K562 (cell line): Measurements from ENCODE around the gene ADAMTS14. TPM values are rescaled to one million over a fixed set of nuclear protein-coding genes. Genes with fewer than 3 reads are reported as not detected.
A peak's percentile ranks its signal among the peaks of the same experiment; 100 is the strongest.

Source experiments
- BHLHE40 ChIP-seq: IDR thresholded peaks from 2 replicates; pipeline ENCODE4 v1.6.1; 2011; ENCODE audit warnings: low read length, improper control_type of control experiment
- CHCHD3 ChIP-seq: fragments of 250-450 bp; sonication (Bioruptor Pico); IDR thresholded peaks from 2 replicates; pipeline ENCODE4 v2.1.2; 2022; ENCODE audit warnings: mild to moderate bottlenecking
- DIDO1 ChIP-seq: fragments of 450-650 bp; IDR thresholded peaks from 2 replicates; pipeline ENCODE4 v1.6.1; 2016; ENCODE audit warnings: low read depth, missing biosample characterization, missing genetic modification characterization
- DNMT1 ChIP-seq: fragments of 450-650 bp; IDR thresholded peaks from 2 replicates; pipeline ENCODE4 v1.6.1; 2016; ENCODE audit warnings: antibody characterized with exemption, mild to moderate bottlenecking
- E4F1 ChIP-seq: fragments of 250-450 bp; sonication (Bioruptor Pico); IDR thresholded peaks from 2 replicates; pipeline ENCODE4 v1.5.0; 2021; ENCODE audit warnings: mild to moderate bottlenecking, borderline replicate concordance
- FIP1L1 ChIP-seq: fragments of 200-400 bp; formaldehyde crosslinking; IDR thresholded peaks from 2 replicates; pipeline ENCODE4 v1.6.1; 2018; ENCODE audit warnings: mild to moderate bottlenecking, low read depth, low read length; ENCODE audit not compliant: poor library complexity, severe bottlenecking
- FOXA3 ChIP-seq, 2 experiments: fragments of 450-650 bp in 1 of 2; sonication (generic) in 1 of 2; formaldehyde crosslinking; IDR thresholded peaks in 1 of 2; conservative IDR thresholded peaks in 1 of 2; 2 replicates each; pipeline versions ENCODE4 v1.4.0 to v1.8.0; 2020 to 2022; ENCODE audit warnings: mild to moderate bottlenecking in 2 of 2, missing genetic modification reagents in 1 of 2
- FOXJ2 ChIP-seq: fragments of 200-800 bp; sonication (Bioruptor generic); IDR thresholded peaks from 2 replicates; pipeline ENCODE4 v1.6.1; 2016; ENCODE audit warnings: missing genetic modification characterization, missing compliant biosample characterization
- HDAC8 ChIP-seq: fragments of 450-650 bp; IDR thresholded peaks from 2 replicates; pipeline ENCODE4 v1.6.1; 2016; ENCODE audit warnings: mild to moderate bottlenecking, missing genetic modification characterization, moderate library complexity, missing compliant biosample characterization
- HMGN3 ChIP-seq: IDR thresholded peaks from 2 replicates; pipeline ENCODE4 v1.6.1; 2011; ENCODE audit warnings: borderline replicate concordance, low read depth, mild to moderate bottlenecking, mixed read lengths, low read length; ENCODE audit not compliant: insufficient read length; ENCODE audit errors: extremely low read depth
- HNRNPLL ChIP-seq: fragments of 200-400 bp; formaldehyde crosslinking; IDR thresholded peaks from 2 replicates; pipeline ENCODE4 v1.6.1; 2017; ENCODE audit warnings: low read length, low read depth, mild to moderate bottlenecking; ENCODE audit not compliant: poor library complexity, severe bottlenecking
- MTA2 ChIP-seq: fragments of 450-650 bp; IDR thresholded peaks from 2 replicates; pipeline ENCODE4 v1.6.1; 2016; ENCODE audit warnings: low read depth
- NCOA6 ChIP-seq: fragments of 450-650 bp; IDR thresholded peaks from 2 replicates; pipeline ENCODE4 v1.6.1; 2017; ENCODE audit warnings: mild to moderate bottlenecking
- PHB ChIP-seq: fragments of 250-450 bp; sonication (Bioruptor Pico); IDR thresholded peaks from 2 replicates; pipeline ENCODE4 v1.5.0; 2021
- POLR2G ChIP-seq: fragments of 200-400 bp; formaldehyde crosslinking; IDR thresholded peaks from 2 replicates; pipeline ENCODE4 v1.6.1; 2017; ENCODE audit warnings: low read depth, mild to moderate bottlenecking, antibody characterized with exemption, low read length, moderate library complexity
- PTRF ChIP-seq: fragments of 450-650 bp; IDR thresholded peaks from 2 replicates; pipeline ENCODE4 v1.6.1; 2016; ENCODE audit warnings: mild to moderate bottlenecking, missing genetic modification characterization, missing compliant biosample characterization
- TEAD4 ChIP-seq, 2 experiments: sonication (generic) in 1 of 2; formaldehyde crosslinking in 1 of 2; IDR thresholded peaks; 2 replicates each; pipeline versions ENCODE4 v1.6.1 to v1.8.0; 2012 to 2022; ENCODE audit warnings: borderline replicate concordance in 1 of 2, inconsistent platforms in 1 of 2, low read length in 1 of 2, mild to moderate bottlenecking in 1 of 2, missing genetic modification reagents in 1 of 2
- TOE1 ChIP-seq, 2 experiments: fragments of 450-650 bp in 1 of 2; sonication (generic) in 1 of 2; formaldehyde crosslinking in 1 of 2; IDR thresholded peaks; 2 replicates each; pipeline versions ENCODE4 v1.7.1 to v1.8.0; 2016 to 2022; ENCODE audit warnings: borderline replicate concordance in 2 of 2, mild to moderate bottlenecking in 2 of 2, antibody characterized with exemption in 1 of 2, inconsistent platforms in 1 of 2, low read depth in 1 of 2, missing genetic modification reagents in 1 of 2, moderate library complexity in 1 of 2
- WHSC1 ChIP-seq: IDR thresholded peaks from one replicate; pipeline ENCODE4 v1.6.1; 2012; ENCODE audit warnings: low read length, control low read depth, inconsistent platforms
- YBX1 ChIP-seq: fragments of 450-650 bp; IDR thresholded peaks from 2 replicates; pipeline ENCODE4 v1.7.1; 2016; ENCODE audit warnings: mild to moderate bottlenecking
- ZFPM2 ChIP-seq: fragments of 250-450 bp; sonication (Bioruptor Pico); IDR thresholded peaks from 2 replicates; pipeline ENCODE4 v1.5.1; 2022; ENCODE audit warnings: mild to moderate bottlenecking
- ZNF23 ChIP-seq: fragments of 250-450 bp; sonication (Bioruptor Pico); IDR thresholded peaks from 2 replicates; pipeline ENCODE4 v1.4.0; 2020; ENCODE audit warnings: mild to moderate bottlenecking
- ZNF324 ChIP-seq: fragments of 250-450 bp; sonication (Bioruptor Pico); IDR thresholded peaks from 2 replicates; pipeline ENCODE4 v1.4.0; 2020; ENCODE audit warnings: mild to moderate bottlenecking
- ZNF644 ChIP-seq: fragments of 200-800 bp; sonication (Bioruptor generic); IDR thresholded peaks from 2 replicates; pipeline ENCODE4 v1.6.1; 2016; ENCODE audit warnings: low read depth, missing genetic modification characterization, missing compliant biosample characterization
- ZNF780A ChIP-seq: fragments of 250-450 bp; sonication (Bioruptor Pico); IDR thresholded peaks from 2 replicates; pipeline ENCODE4 v1.5.0; 2021; ENCODE audit warnings: mild to moderate bottlenecking
- polyA plus RNA-seq, 8 experiments: library from polyadenylated mRNA; depleted of rRNA in 4 of 8; stranded (reverse) in 5 of 8; unstranded in 3 of 8; fragments of >200 nt; fragmentation: Nextera tagmentation in 2 of 8; fragmentation: Illumina TruSeq in 1 of 8; extraction: Ambion mirVana in 2 of 8; extraction: Trizol in 1 of 8; gene quantifications; 2 replicates each; pipeline versions ENCODE4 v1.2.1 to v1.2.3, GENCODE V29; 2011 to 2014; ENCODE audit warnings: inconsistent platforms in 1 of 8, missing spikeins in 1 of 8
- total RNA-seq, 7 experiments: library from RNA; depleted of rRNA in 6 of 7; stranded (reverse); fragments of >200 nt in 6 of 7; fragmentation: Illumina TruSeq in 2 of 7; extraction: Trizol in 2 of 7; gene quantifications; 2 replicates each; pipeline versions ENCODE4 v1.2.1 to v1.2.3, GENCODE V29; 2011 to 2021; ENCODE audit warnings: low replicate concordance in 1 of 7
- TF ChIP-seq, protein P1 (sequence below): fragments of 250-450 bp; sonication (Bioruptor Pico); IDR thresholded peaks from 2 replicates; pipeline ENCODE4 v1.4.0; 2020; ENCODE audit warnings: mild to moderate bottlenecking, moderate library complexity

ADAMTS14 gene
- total and polyA plus RNA-seq, 9 of the 15 experiments (the other 6 are each of a cell fraction or from before 2014, with no cell fraction given), result 0.04 to 37.4 (median 15.9) TPM

DNA sequence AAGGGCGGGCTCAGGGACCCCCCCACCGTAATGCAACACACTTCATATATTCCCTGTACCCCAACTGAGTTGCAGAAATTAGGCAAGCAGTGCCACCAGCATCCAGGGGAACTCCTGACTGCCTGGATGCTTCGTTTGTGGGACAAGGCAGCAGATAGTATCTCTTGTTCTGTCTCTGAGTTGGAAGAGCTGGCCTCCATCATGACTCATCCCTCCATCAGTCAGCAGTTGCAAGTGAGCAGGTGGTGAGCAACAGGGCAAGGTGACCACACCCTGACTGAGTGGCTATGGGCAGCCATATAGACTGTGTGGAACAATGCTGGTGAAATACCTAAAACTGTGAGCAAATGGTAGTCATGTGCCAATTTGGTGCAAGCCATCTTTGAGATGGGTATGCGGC lies 22.8 kb upstream of the ADAMTS14 start (continued):
- TF ChIP-seq, protein P1, sequence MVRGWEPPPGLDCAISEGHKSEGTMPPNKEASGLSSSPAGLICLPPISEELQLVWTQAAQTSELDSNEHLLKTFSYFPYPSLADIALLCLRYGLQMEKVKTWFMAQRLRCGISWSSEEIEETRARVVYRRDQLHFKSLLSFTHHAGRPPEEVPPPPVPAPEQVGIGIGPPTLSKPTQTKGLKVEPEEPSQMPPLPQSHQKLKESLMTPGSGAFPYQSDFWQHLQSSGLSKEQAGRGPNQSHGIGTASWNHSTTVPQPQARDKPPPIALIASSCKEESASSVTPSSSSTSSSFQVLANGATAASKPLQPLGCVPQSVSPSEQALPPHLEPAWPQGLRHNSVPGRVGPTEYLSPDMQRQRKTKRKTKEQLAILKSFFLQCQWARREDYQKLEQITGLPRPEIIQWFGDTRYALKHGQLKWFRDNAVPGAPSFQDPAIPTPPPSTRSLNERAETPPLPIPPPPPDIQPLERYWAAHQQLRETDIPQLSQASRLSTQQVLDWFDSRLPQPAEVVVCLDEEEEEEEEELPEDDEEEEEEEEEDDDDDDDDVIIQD, result no peak
- no peak for TF ChIP-seq PHB (CRISPR knock-in tag)
- TF ChIP-seq NCOA6, result no peak
- TF ChIP-seq FOXJ2 (tag), result no peak
- TF ChIP-seq ZNF780A, result no peak
- no peak for TF ChIP-seq ZNF324 (CRISPR knock-in tag)
- no peak for TF ChIP-seq FOXA3 (CRISPR knock-in tag; conservative IDR thresholded peaks at IDR 0.05 in 1 of 2, IDR thresholded peaks at IDR 0.05 in 1 of 2)
- TF ChIP-seq ZFPM2, result no peak
- no peak for TF ChIP-seq HMGN3
- TF ChIP-seq E4F1, result no peak
- 0 out of 2 replicates have a peak, but pooled peaks have one; percentile 11 for TF ChIP-seq MTA2
- TF ChIP-seq PTRF, result peak; percentile 52; the same call in 1 of the 2 replicates
- no peak for TF ChIP-seq YBX1
- no peak for TF ChIP-seq DNMT1
- no peak for TF ChIP-seq POLR2G
- TF ChIP-seq BHLHE40, result peak; percentile 68
- no peak for TF ChIP-seq HNRNPLL
- no peak for TF ChIP-seq HDAC8
- no peak for TF ChIP-seq CHCHD3 (CRISPR knock-in tag)
- TF ChIP-seq TOE1 (IDR thresholded peaks at IDR 0.05; ENCODE audit: borderline replicate concordance), result no peak
- TF ChIP-seq TOE1 (CRISPR knock-in tag; IDR thresholded peaks at IDR 0.05; ENCODE audit: borderline replicate concordance, low read depth), result 0 out of 2 replicates have a peak, but pooled peaks have one; percentile 38
- no peak for TF ChIP-seq DIDO1 (tag)
- no peak for TF ChIP-seq ZNF23 (CRISPR knock-in tag)
- peak; percentile 55 for TF ChIP-seq ZNF644 (tag)
- TF ChIP-seq WHSC1, result no peak
- TF ChIP-seq FIP1L1, result no peak
- TF ChIP-seq TEAD4 (IDR thresholded peaks at IDR 0.05; ENCODE audit: low read length), result peak; percentile 20; the same call in 1 of the 2 replicates
- TF ChIP-seq TEAD4 (CRISPR knock-in tag; IDR thresholded peaks at IDR 0.05; ENCODE audit: borderline replicate concordance), result no peak
